ENCODE measurements around the gene LIPJ.

LIPJ gene

DNA sequence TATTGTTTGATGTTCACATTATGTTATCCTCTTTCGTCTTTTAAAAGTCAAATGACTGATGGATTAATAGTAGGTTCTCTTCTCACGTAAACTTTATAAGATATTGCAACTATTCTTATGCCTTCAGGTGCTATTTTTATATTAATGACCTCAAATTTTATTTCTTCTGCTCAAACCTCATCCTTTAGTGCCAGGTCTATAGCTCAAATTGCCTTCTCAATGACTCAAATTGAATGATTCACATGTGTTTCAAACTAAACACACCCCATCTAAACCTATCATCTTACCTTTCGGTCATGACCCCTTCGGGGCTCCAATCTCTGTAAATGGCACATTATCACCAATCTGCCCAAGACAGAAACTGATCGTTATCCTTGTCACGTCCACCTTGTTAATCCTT, 55.6 kb downstream of the LIPJ start:
- Histone ChIP-seq H4K20me1 (ENCODE audit: insufficient read depth) (no peaks in the 10 kb centered on the region), H3K4me2 (no peak overlapping the region), H3K27me3 (ENCODE audit: insufficient read depth, low read depth) (no peaks in the 10 kb centered on the region), H3K36me3 (ENCODE audit: insufficient read depth) (no peaks in the 10 kb centered on the region), H3K9ac (no peak overlapping the region), H2AFZ (ENCODE audit: low read depth) (no peak overlapping the region), H3K27ac (no peak overlapping the region), H3K4me3 (IDR thresholded peaks at IDR 0.05; ENCODE audit: insufficient read depth, low read depth, low read length) (no peak overlapping the region), H3K4me1 (ENCODE audit: low read depth, poor library complexity, severe bottlenecking) (peaks cover 13% of the 10 kb centered on the region), H3K79me2 (ENCODE audit: insufficient read depth, low read depth) (no peaks in the 10 kb centered on the region)
- TF ChIP-seq, protein P1, sequence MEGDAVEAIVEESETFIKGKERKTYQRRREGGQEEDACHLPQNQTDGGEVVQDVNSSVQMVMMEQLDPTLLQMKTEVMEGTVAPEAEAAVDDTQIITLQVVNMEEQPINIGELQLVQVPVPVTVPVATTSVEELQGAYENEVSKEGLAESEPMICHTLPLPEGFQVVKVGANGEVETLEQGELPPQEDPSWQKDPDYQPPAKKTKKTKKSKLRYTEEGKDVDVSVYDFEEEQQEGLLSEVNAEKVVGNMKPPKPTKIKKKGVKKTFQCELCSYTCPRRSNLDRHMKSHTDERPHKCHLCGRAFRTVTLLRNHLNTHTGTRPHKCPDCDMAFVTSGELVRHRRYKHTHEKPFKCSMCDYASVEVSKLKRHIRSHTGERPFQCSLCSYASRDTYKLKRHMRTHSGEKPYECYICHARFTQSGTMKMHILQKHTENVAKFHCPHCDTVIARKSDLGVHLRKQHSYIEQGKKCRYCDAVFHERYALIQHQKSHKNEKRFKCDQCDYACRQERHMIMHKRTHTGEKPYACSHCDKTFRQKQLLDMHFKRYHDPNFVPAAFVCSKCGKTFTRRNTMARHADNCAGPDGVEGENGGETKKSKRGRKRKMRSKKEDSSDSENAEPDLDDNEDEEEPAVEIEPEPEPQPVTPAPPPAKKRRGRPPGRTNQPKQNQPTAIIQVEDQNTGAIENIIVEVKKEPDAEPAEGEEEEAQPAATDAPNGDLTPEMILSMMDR (conservative IDR thresholded peaks at IDR 0.05; ENCODE audit: low read depth, low read length) = no peak

DNA sequence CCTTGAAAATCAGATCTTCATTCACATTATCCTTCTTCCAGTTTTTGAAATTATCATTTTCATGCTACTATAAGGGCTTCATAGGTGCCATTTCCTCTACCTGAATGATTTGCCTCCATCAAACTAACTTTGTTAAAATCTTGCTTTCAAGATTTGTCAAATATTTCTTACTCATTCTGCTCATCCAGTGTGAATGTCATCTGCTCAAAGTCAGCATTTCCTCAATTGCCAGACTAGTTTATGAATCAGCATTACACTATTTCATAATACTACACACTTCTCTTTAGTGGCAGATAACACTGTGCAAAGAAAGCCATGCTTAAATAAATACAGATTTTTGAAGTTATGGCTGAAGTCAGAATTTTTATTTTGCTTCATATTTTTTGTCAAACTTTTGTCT, 56.4 kb downstream of the LIPJ start:
- Histone ChIP-seq H3K27me3 (ENCODE audit: insufficient read depth, low read depth) (no peaks in the 10 kb centered on the region), H3K4me3 (IDR thresholded peaks at IDR 0.05; ENCODE audit: insufficient read depth, low read depth, low read length) (no peak overlapping the region), H3K79me2 (ENCODE audit: insufficient read depth, low read depth) (no peaks in the 10 kb centered on the region), H3K4me1 (ENCODE audit: low read depth, poor library complexity, severe bottlenecking) (peaks cover 5% of the 10 kb centered on the region), H3K9ac (no peak overlapping the region), H2AFZ (ENCODE audit: low read depth) (no peak overlapping the region), H3K4me2 (no peak overlapping the region), H4K20me1 (ENCODE audit: insufficient read depth) (no peaks in the 10 kb centered on the region), H3K36me3 (ENCODE audit: insufficient read depth) (no peaks in the 10 kb centered on the region), H3K27ac (no peak overlapping the region)
- TF ChIP-seq, protein P1 (conservative IDR thresholded peaks at IDR 0.05; ENCODE audit: low read depth, low read length) = no peak

DNA sequence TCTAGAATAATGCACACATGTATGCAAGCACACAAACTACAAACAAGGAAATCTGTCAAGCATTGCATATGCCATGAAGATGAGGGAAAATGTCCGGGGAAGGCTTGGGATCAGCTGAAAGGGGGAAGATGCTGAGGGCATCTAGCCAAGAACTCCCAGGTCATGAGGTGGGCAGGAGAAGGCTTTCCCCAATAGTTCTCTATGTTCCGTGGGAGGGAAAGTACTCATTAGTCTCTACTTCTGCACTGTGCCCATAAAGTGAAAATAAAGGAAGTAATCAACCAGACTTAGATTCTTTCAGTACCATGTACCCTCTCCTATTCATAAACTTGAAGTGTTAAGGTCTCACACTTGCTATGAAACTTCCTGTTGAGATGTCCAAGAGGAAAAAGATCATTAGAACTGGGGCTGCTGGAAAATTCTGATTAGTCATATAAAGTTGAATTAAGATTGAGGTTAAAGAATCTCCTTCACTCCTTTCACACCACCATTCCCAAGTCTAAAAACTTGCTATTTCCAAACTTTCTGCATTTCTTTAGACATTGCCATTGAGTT, 60.6 kb downstream of the LIPJ start:
- no peaks in the 10 kb centered on the region for H3K4me1 ChIP-seq (ENCODE audit: low read depth, poor library complexity, severe bottlenecking)
- H2AFZ ChIP-seq (ENCODE audit: low read depth) = no peak overlapping the region
- no peaks in the 10 kb centered on the region for H3K27me3 ChIP-seq (ENCODE audit: insufficient read depth, low read depth)
- H3K79me2 ChIP-seq (ENCODE audit: insufficient read depth, low read depth) = no peaks in the 10 kb centered on the region
- no peak overlapping the region for H3K4me2 ChIP-seq
- no peak overlapping the region for H3K9ac ChIP-seq
- no peak overlapping the region for H3K27ac ChIP-seq
- TF ChIP-seq, protein P1 (conservative IDR thresholded peaks at IDR 0.05; ENCODE audit: low read depth, low read length) = no peak
- H3K36me3 ChIP-seq (ENCODE audit: insufficient read depth) = no peaks in the 10 kb centered on the region
- H4K20me1 ChIP-seq (ENCODE audit: insufficient read depth) = no peaks in the 10 kb centered on the region
- no peak overlapping the region for H3K4me3 ChIP-seq (IDR thresholded peaks at IDR 0.05; ENCODE audit: insufficient read depth, low read depth, low read length)

DNA sequence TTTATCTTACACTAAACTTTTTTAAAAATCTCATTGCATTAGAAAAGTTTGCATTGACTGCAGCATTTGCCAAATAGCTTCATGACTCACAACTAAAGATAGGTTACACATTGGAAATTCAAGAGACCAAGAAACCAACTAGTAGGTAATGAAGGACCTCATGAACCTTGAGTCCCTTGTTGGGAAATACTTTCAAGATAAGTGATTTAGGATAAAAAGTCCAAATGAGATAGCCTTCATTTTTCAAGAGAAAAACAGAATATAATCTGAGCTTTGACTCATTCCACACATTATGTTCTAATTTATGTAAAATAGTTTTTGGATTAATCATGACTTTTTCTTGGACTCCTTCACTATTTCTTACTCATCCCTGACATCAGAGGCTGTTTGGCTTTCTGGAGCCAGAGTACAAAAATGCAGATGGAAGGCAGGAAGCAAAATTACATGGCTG, 64.6 kb downstream of the LIPJ start:
- H3K27me3 ChIP-seq (ENCODE audit: insufficient read depth, low read depth) = no peaks in the 10 kb centered on the region
- no peaks in the 10 kb centered on the region for H4K20me1 ChIP-seq (ENCODE audit: insufficient read depth)
- H3K9ac ChIP-seq = no peak overlapping the region
- H3K27ac ChIP-seq = no peak overlapping the region
- TF ChIP-seq, protein P1 (conservative IDR thresholded peaks at IDR 0.05; ENCODE audit: low read depth, low read length) = no peak
- no peak overlapping the region for H2AFZ ChIP-seq (ENCODE audit: low read depth)
- no peak overlapping the region for H3K4me2 ChIP-seq
- H3K4me3 ChIP-seq (IDR thresholded peaks at IDR 0.05; ENCODE audit: insufficient read depth, low read depth, low read length) = no peak overlapping the region
- no peaks in the 10 kb centered on the region for H3K4me1 ChIP-seq (ENCODE audit: low read depth, poor library complexity, severe bottlenecking)
- H3K36me3 ChIP-seq (ENCODE audit: insufficient read depth) = no peaks in the 10 kb centered on the region
- H3K79me2 ChIP-seq (ENCODE audit: insufficient read depth, low read depth) = no peaks in the 10 kb centered on the region
